GM12874 (cell line): ENCODE measurements around the gene RRP8.

Source experiments
- TF ChIP-seq, protein P1 (sequence below): IDR thresholded peaks from 2 replicates; pipeline ENCODE4 v1.5.1; 2011; ENCODE audit warnings: low read depth, mild to moderate bottlenecking, control low read depth, low read length, moderate library complexity; ENCODE audit not compliant: insufficient read depth

RRP8 gene

DNA sequence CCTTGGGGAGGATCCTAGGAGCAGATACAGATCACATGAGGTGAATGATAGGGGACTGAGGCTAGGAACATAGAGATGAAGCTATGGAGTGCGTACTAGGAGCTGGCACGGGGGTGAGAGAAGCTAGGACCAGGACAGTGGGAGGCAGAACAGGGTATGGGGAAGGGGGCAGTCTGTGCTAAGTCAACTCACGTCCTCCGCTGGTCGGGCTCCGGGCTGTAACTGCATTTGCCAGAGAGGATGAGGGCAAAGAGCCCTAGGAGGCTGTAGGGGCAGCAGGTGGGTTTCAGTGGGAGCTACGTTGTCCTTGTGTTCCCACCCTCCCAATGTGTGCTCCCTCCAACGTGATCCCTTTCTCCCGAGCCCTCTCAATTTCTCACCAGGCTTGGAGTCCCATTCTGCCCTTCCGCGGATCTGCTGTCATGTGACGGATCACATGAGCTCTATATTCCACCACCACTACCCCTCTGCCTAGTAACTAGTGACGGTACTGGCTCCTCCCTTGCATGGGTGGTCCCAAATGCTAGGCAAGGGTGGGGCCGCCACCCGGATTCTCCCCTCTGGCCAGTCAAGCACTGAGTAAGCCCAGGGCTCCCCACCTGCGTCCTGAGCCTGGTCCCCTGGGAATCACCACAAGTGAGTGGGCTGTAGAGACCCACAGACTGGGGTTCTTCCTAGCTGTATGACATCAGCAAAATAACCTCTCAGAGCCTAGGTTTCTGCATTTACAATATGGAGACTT lies 15.8 kb upstream of the RRP8 start, which contains the start of gene TPP1:
TSS of gene TPP1 (minus strand) at position 419 of the 742 bp plus-strand sequence. CDS start at position 397, 22 bp downstream.
- TF ChIP-seq, protein P1, sequence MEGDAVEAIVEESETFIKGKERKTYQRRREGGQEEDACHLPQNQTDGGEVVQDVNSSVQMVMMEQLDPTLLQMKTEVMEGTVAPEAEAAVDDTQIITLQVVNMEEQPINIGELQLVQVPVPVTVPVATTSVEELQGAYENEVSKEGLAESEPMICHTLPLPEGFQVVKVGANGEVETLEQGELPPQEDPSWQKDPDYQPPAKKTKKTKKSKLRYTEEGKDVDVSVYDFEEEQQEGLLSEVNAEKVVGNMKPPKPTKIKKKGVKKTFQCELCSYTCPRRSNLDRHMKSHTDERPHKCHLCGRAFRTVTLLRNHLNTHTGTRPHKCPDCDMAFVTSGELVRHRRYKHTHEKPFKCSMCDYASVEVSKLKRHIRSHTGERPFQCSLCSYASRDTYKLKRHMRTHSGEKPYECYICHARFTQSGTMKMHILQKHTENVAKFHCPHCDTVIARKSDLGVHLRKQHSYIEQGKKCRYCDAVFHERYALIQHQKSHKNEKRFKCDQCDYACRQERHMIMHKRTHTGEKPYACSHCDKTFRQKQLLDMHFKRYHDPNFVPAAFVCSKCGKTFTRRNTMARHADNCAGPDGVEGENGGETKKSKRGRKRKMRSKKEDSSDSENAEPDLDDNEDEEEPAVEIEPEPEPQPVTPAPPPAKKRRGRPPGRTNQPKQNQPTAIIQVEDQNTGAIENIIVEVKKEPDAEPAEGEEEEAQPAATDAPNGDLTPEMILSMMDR = no peak

DNA sequence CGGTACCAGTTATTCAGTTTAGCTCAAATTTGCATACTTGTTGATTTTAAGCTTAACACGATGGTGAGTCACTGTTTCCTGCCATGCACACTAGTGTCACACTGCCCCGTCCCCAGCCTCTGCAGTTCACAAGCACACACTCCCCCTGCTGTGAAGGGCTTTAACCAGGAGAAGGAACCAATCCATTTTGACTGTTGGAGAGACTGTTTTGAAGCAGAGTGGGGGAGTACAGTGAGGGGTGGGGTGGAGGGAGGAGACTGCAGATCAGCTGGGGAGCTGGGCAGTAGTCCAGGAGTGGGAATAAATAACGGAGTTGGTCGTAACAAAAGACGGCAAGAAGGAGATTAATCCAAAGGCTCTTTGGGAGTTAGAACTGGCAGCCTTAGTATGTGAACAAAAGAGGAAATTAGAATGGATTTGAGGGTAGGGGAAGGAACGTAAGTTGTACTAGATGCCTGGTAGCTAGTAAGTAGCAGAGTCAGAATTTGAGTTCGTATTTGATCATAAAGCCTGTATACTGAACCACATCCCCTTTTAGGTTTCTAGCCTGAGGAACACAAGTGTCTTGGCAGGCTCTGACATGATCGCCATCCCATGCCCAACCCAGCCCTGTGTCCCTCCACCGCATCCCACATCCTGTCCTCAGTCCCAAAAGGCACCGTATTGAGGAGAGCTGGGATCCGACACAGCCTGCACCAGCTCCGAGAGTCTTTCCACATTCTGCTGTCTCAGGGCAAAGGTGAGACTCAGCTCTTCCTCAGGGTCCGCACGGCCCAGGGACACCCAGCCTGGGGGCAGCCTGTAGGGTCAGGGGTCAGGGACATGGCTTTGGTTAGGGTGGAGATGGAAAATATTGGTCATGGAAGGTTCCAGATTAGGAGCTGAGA lies 14.9 kb upstream of the RRP8 start:
- TF ChIP-seq, protein P1 = no peak

DNA sequence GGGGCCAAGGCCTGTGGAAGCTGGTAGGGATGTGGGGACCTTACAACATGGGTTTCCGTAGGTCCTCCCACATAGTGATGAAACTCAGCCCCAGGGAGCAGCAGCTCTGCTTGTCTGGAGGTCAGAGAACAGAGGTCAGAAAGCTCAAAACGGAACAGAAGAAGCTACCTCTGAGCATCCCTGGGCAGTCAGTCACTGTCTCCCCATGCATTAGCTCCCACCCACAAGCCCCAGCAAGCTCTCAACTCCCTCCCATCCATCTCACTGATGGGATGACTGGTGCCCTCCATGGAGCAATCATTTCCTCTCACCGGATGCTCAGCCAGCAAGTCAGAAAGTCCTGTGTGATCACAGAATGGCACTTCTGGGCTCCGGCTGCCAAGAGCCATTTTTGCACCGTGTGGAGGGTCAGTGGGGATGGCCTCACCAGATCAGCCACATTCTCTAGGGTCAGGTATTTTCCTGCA lies 13.9 kb upstream of the RRP8 start:
- TF ChIP-seq, protein P1 = no peak

DNA sequence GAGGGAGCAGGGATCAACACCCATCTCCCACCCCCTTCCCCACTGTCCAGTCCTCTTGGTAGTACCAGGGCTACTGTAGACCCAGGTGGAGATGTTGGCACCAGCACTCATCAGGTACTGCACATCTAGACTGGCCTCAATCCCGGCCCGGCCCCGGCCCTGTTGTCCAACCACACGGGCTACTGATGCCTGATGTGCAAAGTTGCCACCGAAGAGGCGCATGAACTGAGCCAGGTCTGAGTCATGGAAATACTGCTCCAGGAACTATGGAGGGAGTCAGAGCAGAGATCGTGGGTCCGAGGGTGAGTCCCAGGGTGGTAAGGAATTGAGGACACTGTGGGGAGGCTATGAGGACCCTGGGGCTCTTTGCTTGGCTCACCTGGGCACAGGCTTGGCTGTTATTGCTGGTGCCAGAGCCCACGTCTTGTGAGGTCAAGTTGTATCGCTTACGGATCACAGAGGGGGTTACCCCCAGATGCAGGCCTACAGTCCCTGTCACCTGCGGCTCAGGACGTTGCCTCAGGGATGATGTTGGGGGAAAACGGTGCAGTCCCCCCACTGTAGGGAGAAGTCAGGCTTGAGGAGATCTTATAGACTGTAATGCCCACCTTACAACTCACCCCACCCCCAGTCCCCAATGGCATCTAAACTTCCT lies 13.3 kb upstream of the RRP8 start:
- TF ChIP-seq, protein P1 = no peak

DNA sequence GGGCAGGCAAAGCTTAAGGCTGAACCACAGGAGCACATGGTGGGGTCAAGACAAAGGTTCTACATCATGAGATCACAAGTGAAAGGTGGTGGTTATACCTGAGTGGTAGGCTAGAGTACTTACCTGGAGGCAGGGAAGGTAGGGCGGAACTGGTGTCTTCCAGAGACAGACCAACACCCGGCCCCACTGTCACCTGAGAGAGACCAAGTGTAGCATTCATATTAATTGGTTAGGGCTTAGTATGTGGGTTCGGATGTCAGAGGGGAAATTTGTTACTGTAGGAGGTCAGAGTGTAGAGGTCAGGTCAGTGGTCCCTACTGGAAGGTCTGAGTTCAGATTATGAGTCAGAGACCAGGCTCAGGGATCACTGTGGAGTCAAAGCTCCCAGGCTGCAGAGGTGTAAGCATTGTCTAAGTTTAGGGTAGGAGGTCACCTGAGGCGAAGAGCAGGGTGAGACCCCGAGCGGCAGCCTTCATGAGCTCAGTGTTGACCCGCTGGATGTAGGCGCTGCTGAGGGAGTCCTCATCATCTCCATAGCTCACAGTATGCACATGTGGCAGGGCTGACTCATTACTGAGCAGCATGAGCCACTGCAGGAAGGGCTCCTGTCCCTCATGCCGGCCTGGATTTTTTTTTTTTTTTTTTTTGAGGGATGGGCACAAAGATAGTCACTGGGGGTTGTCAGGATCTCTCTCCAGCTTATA lies 12.6 kb upstream of the RRP8 start:
- TF ChIP-seq, protein P1 = no peak

DNA sequence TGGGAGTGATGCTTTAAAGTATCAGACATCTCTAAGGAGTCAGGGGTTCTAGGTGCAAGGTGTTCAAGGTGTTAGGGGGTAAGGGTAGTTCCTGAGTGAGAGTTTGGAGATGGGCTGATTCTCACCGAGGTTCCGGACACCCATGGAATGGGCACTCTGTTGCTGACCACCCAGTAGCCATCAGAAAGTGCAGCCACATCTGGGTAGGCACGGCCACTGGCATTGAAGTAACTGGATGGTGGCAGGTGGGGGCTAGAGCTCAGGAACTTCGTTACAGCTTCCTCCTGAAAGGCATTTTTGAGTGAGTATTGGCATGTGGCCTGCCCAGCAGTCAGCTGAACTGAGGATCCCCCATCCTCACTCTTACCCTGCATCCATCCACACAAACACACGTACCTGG lies 11.6 kb upstream of the RRP8 start:
- TF ChIP-seq, protein P1 = no peak
